Bone marrow (tissue), 2 donors: ENCODE data around the gene PARN.
"Not testable (repeated sequence)": the region's sequence is repeated elsewhere in the genome, so short reads cannot be mapped to it uniquely, and the experiment has no call there.

Experiments used
- DNase-seq, 2 donors: peaks; one replicate each; lab custom pipeline; 2025; lab: John Stamatoyannopoulos, UW

Gene PARN

GRCh38 chr16:14472357-14472756 is 157.7 kb downstream of the PARN start:
- no peak for DNase-seq

GRCh38 chr16:14470788-14471187 is 159.3 kb downstream of the PARN start:
- DNase-seq = no peak

GRCh38 chr16:14465799-14466198 is 164.3 kb downstream of the PARN start:
- DNase-seq = no peak

GRCh38 chr16:14464796-14465195 is 165.3 kb downstream of the PARN start:
- DNase-seq = no peak

DNA sequence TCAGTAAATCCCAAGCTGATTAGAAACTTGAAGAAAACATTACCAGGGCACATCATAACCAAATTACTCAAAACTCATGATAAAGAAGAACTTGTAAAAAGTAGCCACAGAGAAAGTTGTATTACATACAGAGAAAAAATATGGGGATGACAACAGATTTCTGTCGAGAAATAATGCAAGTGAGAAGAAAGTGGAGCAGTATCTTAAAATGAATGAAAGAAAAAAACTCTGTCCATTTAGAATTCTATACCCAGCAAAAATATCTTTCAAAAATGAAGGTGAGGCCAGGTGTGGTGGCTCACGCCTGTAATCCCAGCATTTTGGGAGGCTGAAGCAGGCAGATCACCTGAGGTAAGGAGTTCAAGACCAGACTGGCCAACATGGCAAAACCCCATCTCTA is 165.9 kb downstream of the PARN start:
- no peak for DNase-seq

DNA sequence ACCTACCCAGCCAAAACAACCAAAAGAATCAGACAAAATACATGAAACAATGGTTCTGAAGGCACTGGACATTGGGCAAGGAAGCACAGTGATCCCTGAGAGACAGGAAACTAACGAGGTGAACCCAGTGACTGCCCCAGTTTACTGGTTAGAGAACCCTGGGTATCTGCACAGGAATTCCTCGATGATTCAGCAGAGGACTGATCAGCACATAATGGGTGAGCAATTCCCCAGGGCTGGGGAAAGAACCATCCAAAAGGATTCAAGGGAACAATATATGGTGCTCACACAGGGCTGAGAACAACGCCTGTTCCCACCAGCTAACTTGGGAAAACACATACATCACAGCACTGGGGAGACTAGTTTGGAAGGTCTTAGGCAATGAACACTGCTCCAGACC is 167.2 kb downstream of the PARN start:
- no peak for DNase-seq

GRCh38 chr16:14460726-14461125 is 169.3 kb downstream of the PARN start:
- DNase-seq = no peak

DNA sequence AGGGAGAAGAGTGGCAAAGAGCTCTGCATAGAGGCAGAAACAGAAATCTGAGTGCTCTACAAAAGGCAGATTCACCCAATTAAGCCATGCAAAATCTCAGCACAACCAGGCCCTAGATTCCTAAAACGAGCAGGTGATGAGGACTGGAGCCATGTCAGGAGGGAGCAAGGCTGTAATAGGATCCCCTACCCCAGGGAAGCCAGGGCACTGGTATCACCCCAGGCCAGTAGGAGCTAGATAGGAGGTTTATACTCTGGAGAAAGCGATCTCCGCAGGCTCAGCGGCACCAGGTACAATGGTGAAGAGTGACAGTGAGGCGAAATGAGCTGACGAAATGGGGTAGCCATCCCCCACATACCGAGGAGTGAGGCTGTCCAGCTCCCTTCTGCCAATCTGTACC is 171.5 kb downstream of the PARN start:
- no peak for DNase-seq

DNA sequence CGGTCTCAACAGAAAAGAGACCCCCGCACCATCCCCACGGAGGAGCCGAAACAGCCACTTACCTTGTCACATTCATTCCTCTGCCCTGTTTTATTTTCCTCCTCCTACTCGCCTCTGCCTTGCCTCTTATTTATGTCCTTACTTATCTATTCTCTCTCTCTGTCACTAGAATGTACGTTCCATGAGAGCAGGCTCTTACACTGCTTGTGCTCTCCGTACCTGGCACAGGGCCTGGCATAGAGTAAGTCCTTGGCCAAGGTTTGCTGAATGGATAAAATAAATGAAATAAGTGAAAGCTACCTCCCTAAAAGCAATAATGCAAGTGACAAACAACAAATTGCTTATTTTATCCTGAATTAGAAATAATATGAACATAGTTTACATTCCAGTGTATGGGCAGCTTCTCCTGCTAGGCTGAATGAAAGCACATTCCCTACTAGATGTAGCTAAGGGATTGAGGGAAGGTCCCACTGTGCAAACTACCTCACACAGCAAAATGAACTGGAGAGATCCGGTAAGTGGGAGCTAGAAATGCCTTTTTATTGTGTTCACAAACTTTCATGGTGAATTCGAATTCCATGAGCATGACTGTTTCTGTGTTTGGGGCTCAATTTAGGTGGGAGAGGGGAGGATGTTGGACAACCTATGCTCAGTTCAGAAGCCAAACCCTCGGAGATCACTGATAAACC is 173.1 kb downstream of the PARN start:
- DNase-seq = no peak

- DNase-seq = no peak
Measured at GRCh38 chr16:14455573-14455972, 174.5 kb downstream of the PARN start.

DNA sequence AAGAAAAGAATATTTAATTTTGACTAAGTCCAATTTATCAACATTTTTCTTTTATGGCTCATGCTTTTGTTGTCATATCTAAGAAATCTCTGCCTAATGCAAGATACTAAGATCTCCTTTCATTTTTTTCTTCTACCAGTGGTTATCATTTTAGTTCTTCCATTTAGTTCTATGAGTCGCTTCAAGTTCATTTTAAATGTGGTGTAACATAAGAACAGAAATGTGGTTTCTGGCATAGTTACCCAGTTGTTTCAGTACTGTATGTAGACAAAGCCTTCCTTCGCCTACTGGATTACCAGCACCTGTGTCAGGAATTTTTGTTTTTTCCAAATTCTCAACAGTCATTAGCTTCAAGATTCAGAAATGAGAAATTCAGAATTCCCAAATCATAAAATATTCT is 175.7 kb downstream of the PARN start:
- DNase-seq = no peak

DNA sequence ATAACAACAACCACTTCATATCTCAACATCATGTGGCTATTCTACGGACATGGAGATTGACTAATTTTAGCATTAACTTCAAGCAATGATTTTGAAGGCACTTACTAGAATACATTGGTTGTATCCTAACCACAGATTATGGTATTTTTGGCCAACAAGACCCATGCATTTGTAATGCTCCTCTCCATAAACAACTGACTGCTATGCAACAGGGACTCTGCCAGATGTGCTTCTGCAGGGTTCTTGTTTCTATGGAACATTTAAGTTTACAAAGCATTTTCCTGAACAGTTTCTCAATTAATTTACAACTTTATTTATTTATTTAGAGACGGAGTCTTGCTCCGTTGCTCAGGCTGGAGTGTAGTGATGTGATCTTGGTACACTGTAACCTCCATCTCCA is 178.0 kb downstream of the PARN start:
- no peak for DNase-seq

DNA sequence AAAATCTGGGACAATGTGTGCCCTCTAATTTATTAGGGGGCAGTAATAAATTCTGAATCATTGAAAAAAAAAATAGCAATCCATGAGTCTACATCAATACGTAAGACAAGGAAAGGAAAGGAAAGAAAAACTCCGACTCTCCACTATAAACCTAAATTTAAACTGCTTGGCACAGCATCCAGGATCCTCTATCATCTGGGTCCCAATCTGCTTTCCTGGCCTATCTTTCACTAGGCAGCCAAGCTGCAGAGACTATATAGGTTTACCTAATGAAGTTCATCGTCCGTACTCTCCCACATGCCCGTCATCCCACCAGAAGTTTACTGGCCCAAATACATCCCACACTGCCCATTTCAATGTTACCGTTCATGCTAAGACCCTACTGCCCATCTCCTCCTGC is 179.2 kb downstream of the PARN start:
- no peak for DNase-seq

DNA sequence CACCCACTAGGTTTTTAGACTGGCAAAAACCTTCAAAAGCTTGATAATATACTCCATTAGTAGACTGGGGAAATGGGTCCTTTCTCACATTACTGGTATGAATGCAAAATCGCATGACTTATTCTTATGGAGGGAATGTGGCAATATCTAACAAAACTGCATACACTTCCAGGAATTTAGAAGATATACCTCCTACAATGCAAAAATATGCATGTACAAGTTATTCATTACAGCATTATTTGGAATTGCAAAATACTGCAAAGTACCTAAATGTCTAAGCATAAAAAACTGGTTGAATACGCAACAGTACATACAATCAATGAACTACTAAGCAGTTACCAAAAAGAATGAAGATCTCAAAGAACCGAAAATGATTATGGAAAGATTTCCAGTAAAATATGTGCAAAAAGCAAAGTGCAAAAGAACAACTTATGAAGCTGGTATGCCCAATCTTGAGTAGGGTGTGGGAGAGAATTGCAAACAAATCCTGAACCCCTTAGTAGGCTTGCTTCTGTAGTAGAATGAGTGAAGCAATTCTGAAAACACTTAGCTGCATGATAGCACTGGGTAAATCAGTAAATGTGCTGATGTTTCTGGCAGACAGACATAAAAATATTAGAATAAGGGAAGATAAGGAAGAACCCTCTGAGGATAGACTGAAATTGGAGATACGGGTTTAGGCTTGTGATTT is 180.1 kb downstream of the PARN start:
- DNase-seq = no peak

GRCh38 chr16:14449334-14449733 is 180.7 kb downstream of the PARN start:
- no peak for DNase-seq

DNA sequence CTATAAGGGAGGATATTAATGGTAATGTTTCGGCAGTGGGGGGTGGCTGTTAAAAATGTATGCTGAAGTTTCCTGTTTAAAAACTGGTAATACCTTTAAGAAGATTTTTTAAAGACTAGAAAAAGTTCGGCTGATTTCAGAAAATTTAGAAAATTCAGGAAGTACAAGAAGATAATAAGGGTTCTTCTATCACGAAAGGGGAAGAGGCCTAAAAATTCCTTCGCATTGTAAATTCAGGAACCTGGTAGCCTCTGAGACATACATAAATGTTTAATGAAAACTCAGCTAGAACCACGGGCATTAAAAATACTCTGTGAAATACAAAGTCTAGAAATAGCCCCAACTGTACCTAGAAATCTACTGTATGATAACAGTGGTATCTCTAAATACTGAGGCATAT is 181.2 kb downstream of the PARN start:
- DNase-seq = no peak

DNA sequence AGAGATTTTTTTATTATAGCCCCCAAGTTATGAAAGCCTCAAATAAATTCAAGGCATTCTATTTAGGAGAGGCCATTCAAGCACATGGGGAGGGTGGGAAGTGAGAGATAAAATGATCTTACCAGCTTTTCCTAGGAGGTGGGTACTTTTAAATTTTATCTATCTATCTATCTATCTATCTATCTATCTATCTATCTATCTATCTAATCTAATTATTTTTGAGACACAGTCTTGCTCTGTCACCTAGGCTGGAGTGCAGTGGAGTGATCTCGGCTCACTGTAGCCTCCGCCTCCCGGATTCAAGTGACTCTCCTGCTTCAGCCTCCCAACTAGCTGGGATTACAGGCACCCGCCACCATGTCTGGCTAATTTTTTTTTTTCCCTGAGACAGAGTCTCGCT is 182.3 kb downstream of the PARN start:
- no peak for DNase-seq

- DNase-seq = no peak
Measured at GRCh38 chr16:14446796-14447195, 183.3 kb downstream of the PARN start.

DNA sequence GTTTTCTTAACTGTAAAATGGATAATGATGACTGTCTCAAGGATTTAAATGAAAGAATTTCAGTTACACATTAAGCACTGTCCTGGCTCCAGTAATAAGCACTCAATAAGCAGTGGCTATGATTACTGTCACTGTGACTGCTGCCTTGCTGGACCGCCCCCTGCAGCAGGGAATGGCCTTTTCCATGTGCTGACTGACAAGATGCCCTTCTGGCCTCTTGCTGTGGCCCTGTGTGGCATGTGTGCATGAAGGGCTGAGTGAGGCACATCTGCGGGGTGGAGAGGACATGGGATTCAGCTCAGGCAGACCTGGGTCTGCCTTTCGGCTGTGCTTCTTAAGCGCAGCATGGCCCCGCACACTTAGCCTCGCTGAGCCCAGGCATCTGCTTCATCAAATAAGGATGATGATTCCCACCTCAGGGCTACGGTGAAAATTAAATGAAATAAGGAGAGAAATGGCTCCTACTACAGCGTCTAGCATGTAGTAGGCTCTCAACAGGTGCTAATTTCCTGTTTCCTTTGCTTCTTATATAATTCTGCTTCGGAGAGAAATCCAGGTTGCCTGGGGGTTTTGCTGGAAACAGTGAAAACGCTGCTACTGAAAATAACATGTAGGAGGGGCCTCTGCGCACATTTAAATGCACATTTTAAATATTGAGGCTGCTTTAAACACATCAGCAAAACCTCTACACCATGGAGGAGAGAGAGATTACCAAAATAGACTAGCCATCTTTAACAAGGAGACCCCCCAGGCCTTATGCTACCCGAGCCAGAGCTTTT is 183.9 kb downstream of the PARN start:
- no peak for DNase-seq

DNA sequence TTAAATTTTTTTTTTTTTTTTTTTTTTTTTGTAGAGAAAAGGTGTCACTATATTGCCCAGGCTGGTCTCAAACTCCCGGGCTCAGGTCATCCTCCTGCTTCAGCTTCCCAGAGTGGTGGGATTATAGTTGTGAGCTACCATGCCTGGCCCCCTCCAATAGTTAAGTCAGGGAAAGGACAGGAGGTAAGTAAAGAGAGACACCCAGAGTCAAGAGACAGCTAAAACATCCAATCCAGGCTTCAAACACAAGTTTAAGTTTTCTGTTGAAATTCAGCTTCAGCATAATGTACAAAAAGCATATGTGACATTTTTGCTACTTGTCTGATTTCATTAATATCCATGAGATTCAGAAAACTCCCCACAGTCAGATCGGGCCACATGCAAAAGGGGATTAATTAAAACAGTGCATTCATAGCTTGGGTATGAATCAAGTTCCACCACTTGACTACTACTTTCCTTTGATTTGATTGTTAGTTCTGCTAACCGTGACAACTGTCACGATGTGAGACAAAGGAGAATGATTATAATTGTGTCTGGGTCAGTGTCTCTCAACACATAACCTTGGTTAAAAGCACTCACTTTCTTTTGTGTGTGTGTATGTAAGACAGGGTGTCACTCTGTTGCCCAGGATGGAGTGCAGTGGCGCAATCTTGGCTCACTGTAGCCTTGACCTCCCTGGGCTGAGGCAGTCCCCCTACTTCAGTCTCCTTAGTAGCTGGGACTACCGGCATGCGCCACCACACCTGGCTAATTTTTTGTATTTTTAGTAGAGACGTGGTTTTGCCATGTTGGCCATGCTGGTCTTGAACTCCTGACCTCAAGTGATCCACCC is 184.9 kb downstream of the PARN start:
- DNase-seq = no peak

GRCh38 chr16:14441533-14441932 is 188.5 kb downstream of the PARN start:
- DNase-seq = not testable (repeated sequence)

DNA sequence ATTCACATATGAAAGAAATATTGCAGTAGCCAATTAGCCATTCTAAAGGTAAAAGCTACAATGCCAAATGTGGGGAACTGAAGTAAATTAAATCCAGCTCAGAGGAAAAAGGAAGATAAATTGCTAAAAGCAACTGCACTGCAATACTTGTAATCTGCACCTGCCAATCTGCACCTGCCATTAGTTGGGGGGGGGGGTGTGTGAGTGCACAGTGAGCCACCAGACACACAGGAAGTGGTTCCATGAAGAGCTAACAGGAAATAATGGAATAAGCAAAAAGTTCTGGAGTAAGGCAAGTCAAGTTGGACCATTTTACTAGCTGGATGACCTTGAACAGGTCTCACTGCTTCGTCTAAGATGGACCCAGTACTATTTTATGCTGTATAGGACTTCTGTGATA is 191.8 kb downstream of the PARN start:
- DNase-seq = no peak
